ENCODE results near the gene CEP97. TPM values are rescaled to one million over a fixed set of nuclear protein-coding genes. Genes with fewer than 3 reads are reported as not detected.
"Not testable (repeated sequence)": the region's sequence is repeated elsewhere in the genome, so short reads cannot be mapped to it uniquely, and the experiment has no call there.

CEP97 gene
- total RNA-seq, 1 donor from 2014 or later = 4.8 TPM

DNA sequence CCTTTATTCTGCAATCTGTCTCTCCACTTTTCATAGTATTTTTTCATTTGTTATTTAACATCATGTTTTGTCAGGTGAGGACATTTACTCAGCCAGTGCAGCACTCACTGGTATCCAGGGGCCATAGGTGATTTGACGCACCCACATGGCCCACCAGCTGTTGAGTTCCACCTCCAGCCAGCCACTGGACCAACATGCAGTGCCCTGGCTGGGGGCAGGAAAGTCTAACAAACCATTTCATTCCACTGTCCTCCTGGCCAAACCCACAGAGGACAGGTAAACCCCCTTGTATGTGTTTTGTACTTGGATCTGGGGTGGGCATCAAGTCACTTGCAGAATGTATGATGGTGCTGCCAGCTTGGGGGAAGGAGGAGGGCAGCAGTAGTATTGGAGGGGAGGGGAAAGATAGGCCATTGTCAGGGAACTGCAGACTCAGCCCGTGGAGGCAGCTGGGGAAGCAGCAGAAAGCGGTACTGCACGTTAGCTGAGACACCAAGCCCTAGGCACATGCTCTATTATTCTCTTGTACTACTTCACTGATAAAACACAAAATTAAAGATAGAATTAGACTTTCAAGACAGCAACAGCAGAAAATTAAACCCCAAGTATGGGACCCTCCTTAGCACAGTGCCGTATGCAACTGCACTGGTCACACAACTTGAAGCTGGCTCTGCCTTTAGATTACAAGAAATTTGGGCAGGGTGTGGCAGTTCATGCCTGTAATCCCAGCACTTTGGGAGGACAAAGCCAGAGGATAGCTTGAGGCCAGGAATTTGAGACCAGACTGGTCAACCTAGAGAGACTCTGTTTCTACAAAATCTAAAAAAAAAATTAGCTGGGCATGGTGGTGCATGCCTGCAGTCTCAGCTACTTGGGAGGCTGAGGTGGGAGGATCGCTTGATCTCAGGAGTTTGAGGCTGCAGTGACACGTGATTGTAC is 22.4 kb upstream of the CEP97 start:
- no peak for DNase-seq (ENCODE audit: low read depth in 2 of 2)

DNA sequence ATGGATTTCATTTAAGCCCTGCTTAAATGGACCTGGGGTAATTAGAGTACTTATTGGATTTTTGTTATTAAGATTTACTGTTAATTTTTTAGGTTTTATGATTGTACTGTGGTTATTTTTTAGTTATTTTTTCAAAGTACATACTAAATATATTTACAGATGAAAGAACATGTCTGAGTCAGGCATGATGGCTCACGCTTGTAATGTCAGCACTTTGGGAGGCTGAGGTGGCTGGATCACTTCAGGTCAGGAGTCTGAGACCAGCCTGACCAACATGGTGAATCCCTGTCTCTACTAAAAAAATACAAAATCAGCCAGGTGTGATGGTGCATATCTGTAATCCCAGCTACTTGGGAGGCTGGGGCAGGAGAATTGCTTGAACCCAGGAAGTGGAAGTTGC is 21.7 kb upstream of the CEP97 start:
- no peak for DNase-seq (ENCODE audit: low read depth in 2 of 2)

DNA sequence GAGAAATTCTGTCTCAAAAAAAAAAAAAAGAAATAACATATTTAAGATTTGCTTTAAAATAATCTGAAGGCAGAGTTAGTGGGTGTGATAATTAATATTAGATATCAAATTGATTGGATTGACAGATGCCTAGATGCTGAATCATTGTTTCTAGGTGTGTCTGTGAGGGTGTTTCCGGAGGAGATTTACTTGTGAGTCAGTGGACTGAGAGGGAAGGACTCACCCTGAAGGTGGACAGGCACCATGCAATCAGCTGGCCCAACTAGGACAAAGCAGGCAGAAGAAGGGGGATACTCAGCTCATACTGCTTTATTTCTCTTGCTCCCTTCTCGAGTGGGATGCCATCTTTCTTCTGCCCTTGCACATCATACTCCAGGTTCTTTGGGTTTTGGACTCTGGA is 21.2 kb upstream of the CEP97 start:
- DNase-seq (ENCODE audit: low read depth in 2 of 2) = peak in 1 of 2 donors; percentile 40

DNA sequence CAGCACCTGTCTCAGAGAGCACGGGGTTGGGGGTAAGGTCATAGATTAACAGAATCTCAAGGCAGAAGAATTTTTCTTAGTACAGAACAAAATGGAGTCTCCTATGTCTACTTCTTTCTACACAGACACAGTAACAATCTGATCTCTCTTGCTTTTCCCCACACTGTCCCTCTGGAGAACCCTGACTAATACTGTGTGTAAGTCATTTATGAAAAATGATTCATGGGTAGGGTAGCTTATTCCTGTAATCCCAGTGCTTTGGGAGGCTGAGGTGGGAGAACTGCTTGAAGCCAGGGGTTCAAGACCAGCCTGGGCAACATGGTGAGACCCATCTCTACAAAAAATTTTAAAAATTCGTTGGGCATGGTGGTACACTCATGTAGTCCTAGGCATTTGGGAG is 19.8 kb upstream of the CEP97 start:
- not testable (repeated sequence) for DNase-seq (ENCODE audit: low read depth in 2 of 2)

DNA sequence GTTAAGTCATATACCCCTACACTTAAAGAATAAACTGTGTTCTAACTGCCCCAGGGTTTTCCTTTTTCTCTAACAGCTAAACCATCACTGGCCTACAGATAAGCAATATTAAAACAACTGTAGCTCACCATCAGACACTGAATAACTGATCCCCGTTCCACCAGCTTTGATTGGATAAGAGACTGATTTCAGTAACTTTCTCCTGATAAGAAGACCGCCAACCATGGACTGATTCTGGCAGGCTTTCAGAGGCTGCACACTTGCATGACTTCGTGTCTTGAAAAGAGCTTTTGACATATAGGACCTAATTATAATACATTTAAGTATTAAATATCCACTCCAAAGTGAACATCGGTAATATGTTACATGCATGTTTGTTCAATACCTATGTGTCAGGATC is 15.3 kb upstream of the CEP97 start:
- DNase-seq (ENCODE audit: low read depth in 2 of 2) = no peak

DNA sequence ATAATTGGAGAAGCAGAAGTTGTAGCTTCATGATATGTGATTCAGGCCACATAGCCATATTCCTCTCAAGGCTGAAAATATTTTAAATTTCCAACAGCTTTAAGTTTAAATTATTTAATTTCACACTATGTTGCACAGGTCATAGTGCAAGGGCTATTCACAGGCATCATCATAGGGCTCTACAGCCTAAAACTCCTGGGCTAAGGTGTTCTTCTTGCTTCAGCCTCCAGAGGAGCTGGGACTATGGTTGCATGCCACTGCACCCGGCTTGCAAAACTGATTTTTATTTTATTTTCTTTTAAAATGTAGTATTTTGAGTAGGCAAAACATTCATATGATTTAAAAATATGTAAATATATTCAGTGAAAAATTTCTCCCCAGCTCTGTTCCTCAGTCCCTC is 6.0 kb upstream of the CEP97 start:
- DNase-seq (ENCODE audit: low read depth in 2 of 2) = no peak

DNA sequence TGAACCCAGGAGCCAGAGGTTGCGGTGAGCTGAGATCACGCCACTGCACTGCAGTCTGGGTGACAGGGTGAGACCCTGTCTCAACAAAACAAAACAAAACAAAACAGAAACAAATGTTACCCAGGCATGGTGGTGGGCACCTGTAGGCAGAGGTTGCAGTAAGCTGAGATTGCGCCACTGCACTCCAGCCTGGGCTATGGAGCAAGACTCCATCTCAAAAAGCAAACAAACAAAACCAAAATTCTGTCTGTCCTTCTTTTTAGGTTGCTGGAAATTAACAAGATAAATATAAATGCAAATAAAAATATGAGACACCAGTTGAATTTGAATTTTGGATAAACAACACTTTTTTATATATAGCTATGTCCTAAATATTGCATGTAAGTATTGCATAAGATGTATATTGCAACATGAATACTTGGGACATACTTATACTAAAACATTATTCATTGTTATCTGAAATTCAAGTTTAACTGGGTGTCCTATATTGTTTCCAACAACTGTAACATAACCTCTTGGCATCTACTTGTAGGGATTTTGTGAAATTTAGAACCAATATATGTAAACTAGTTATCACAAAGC is 4.7 kb upstream of the CEP97 start:
- no peak for DNase-seq (ENCODE audit: low read depth in 2 of 2)

DNA sequence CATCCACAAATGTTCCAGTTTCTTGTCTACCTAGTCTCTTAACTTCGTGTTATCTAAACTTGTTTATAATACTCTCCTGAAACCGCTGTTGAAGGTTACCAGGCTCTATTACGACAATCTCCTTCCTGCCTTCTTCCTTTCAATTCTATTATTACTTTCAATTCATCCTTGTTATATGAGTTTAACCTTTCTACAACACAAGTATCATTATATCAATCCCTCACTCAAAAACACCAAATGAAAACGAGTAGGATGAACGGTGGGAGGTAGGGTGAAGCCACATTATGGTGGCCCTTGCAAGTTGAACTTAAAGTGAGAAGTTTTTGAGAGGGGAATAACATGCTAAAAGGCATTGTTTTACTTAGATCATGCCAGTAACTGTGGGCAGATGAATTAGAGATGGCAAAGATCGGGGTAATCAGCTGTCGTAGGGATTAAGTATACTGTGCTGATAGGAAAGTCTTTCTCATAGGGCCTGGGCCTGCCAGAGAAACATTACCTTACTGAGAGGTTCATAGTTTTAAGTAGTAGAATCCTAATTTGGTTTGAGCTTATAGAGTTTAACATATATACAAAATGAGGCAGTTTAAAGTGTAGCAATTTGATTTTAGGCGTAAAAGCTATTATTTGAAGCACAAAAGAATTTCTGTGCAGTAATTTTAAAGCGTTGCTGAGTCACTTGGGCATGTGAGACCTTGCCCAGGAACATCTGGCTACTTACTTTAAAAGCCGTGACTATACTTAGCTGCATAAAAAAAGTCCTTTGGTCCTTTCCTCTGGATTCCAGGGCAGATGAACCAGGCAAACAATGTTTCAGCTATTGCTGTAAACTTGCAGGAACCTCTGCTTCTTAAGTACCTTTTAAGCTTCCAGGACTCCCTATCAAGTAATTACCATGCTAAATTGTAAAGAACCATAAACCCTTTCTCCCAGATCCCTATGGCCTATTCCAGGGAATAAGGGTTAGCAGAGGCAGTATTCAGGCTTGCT is 3.3 kb upstream of the CEP97 start:
- DNase-seq (ENCODE audit: low read depth in 2 of 2) = no peak

DNA sequence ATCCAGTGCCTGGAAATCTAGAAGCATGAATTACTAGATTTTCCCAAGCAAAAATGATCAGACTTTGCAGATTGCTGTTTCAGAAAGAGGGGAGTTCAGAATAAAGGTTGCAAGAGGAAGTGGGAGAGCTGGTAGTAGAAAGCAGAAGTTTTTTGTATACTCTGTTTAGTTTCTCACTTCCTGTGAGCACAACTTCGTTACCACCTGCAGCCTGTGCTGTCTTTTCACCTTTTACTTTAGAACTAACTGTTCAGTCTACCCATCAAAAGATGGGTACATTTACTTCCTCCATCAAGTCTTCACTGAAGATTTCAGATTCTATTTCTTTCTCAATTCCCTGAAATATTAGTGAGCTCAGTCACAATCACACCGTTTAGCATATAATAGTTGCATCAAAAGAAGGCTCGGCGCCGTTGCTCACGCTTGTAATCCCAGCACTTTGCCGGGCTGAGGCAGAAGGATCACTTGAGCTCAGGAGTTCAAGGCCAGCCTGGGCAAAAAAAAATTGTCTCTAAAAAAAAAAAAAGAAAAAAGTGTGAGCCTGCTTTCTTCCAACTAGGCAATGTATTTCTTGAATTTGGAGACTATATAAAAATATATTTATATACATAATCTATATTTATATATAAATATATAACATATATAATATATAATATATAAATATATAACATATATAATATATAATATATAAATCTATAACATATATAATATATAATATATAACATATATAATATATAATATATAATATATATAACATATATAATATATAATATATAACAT is 1.8 kb upstream of the CEP97 start:
- DNase-seq (ENCODE audit: low read depth in 2 of 2) = no peak

DNA sequence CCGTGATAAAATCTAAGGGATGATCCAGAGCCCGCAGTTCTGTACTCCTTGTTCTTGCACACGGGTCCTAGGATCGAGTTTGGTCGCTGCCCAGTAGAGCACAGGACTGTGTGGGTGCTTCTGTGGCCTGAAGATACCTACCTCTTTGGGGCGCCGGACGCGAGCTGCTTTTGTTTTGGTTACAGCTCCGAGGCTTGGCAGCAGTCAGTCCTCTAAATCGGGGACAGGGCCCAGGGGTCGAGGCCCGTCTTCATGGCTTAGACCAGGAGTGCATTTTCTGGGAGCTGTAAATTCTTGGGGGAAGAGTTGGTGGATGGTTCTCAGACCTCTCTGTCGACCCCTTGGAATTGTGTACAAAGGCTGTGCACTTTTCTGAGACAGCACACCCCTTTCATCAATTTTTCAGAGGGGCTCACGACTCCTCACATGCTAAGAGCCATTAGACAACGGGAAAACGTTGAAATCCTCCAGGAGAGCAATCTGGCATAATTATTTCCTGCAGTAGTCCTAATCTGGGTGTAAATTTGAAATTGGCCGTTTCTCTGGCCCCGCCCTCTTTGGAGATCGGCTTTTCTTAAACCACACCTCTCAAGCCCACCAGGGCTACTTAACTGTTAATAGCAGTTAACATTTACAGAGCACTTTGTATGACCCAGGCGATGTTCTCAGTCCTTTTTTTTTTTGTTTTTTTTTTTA is 928 bp downstream of the CEP97 start:
- DNase-seq (ENCODE audit: low read depth in 2 of 2) = peak; percentile 22 to 24

DNA sequence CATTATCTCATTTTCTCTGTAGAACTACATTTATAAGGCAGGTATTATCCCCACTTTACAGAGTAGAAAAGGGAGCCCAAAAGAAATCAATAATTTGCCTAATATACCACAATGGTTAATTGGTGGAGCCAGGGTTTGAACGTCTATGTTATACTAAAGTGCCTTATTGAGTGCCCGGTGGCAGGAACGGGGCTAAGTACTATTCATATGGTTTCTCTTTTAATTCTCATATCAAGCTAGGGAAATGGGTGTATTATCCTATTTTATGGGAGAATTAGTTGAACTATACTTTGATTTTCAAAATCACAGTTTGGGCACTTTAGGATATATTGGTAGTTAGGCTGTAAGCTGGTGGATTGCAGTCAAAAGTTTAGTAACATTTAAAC is 1.5 kb downstream of the CEP97 start:
- no peak for DNase-seq (ENCODE audit: low read depth in 2 of 2)

DNA sequence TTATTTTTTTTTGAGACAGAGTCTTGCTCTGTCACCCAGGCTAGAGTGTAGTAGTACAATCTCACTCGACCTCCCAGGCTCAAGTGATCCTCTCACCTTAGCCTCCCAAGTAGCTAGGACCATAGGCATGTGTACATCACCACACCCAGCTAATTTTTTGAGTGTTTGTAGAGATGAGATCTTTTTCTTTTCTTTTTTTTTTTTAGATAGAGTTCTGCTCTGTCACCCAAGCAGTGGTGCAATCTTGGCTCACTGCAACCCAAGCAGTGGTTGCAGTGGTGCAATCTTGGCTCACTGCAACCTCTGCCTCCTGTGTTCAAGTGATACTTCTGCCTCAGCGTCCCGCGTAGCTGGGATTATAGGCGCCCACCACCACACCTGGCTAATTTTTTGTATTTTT is 5.2 kb downstream of the CEP97 start:
- no peak for DNase-seq (ENCODE audit: low read depth in 2 of 2)

DNA sequence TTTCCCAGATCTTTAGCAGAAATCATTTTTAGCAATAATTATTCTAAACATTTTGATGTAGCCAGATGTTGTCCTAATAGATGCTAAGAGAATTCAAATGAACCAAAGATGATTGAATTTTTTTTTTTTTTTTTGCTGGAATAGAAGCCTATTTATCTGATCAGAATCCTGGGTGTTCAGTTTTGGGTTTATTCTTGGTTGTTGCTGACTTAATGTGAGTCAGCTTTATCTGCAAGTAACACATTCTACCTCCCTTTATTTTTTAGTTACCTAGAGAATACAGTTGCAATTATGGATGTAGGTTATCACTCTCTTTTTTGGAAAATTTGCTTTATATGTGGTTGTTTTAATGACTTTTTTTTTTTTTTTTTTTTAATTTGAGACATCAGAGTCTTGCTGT is 6.4 kb downstream of the CEP97 start:
- no peak for DNase-seq (ENCODE audit: low read depth in 2 of 2)

DNA sequence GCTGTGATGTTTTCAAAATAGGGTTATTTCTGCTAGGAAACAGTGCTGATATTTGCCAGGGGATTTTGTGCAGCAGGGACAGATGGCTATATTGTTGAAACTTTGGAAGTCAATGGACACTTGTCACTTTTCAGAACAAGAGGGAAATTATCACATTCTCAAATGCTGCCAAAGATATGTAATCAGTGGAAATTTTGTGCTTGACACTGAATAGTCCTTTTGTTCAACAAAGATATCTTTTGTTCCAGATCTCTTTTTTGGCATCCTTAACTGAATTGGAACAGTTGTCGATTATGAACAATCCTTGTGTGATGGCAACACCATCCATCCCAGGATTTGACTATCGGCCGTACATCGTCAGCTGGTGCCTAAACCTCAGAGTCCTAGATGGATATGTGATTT is 7.8 kb downstream of the CEP97 start:
- DNase-seq (ENCODE audit: low read depth in 2 of 2) = peak in 1 of 2 donors; percentile 44

DNA sequence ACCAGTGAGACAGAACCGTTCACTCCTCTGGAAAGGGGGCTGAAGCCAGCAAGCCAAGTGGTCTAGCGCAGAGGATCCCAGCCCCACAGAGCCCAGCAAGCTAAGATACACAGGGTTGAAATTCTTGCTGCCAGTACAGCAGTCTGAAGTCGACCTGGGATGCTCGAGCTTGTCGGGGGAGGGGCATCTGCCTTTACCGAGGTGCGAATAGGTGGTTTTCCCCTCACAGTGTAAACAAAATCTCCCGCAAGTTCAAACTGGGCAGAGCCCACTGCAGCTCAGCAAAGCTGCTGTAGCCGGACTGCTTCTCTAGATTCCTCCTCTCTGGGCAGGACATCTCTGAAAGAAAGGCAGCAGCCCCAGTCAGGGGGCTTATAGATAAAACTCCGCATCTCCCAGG is 11.4 kb downstream of the CEP97 start:
- no peak for DNase-seq (ENCODE audit: low read depth in 2 of 2)

DNA sequence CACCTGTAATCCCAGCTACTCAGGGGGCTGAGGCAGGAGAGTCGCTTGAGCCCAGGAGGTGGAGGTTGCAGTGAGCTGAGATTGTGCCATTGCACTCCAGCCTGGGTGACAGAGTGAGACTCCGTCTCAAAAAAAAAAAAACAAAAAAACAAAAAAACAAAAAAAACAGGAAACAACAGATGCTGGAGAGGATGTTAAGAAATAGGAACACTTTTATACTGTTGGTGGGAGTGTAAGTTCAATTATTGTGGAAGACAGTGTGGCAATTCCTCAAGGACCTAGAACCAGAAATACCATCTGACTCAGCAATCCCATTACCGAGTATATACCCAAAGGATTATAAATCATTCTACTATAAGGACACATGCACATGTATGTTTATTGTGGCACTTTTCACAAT is 17.5 kb downstream of the CEP97 start:
- not testable (repeated sequence) for DNase-seq (ENCODE audit: low read depth in 2 of 2)

DNA sequence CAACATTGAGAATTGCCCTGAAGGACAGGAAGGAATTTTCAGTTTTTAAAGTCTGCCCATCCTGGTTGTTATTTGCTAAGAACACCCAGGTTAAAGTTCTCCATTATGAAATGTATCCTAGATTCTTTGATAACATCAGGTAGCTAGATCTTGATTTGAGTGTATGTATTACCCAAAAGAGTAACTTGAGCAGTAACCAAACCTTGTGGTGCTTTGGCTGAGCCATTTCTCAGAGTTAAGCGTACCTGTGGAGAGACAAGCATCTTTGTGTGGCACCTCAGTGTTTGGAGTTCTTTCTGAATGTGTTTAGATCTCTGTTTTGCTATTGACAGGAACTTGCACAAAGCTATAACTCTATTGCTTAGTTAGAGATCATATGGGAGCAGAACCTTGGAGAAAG is 20.4 kb downstream of the CEP97 start:
- DNase-seq (ENCODE audit: low read depth in 2 of 2) = no peak

DNA sequence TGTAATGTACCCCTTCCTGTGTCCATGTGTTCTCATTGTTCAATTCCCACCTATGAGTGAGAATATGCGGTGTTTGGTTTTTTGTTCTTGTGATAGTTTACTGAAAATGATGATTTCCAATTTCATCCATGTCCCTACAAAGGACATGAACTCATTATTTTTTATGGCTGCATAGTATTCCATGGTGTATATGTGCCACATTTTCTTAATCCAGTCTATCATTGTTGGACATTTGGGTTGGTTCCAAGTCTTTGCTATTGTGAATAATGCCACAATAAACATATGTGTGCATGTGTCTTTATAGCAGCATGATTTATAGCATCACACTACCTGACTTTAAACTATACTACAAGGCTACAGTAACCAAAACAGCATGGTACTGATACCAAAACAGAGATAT is 21.5 kb downstream of the CEP97 start:
- DNase-seq (ENCODE audit: low read depth in 2 of 2) = not testable (repeated sequence)

DNA sequence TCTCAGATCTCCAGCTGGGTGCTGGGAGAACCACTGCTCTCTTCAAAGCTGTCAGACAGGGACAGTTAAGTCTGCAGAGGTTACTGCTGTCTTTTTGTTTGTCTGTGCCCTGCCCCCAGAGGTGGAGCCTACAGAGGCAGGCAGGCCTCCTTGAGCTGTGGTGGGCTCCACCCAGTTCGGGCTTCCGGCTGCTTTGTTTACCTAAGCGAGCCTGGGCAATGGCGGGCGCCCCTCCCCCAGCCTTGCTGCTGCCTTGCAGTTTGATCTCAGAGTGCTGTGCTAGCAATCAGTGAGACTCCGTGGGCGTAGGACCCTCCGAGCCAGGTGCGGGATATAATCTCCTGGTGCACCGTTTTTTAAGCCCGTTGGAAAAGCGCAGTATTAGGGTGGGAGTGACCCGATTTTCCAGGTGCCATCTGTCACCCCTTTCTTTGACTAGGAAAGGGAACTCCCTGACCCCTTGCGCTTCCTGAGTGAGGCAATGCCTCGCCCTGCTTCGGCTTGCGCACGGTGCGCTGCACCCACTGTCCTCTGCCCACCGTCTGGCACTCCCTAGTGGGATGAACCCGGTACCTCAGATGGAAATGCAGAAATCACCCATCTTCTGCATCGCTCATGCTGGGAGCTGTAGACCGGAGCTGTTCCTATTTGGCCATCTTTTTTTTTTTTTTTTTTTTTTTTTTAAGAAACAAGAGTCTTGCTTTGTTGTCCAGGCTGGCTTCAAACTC is 29.1 kb downstream of the CEP97 start:
- DNase-seq (ENCODE audit: low read depth in 2 of 2) = not testable (repeated sequence)

DNA sequence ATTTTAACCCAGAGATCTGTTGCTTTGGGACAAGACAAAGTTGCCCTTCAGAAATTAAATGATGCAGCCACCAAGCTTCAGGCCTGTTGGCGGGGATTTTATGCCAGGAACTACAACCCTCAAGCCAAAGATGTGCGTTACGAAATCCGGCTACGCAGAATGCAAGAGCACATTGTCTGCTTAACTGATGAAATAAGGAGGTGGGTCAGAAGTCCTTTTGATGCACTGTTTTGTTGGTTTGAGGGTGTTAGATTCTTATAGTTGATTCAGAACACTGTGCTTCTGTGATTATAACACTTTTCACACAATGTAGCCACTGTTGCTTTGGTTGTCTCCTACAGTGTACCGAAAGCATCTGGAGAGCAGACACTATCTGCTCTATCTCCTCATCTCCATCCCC is 33.8 kb downstream of the CEP97 start:
- DNase-seq (ENCODE audit: low read depth in 2 of 2) = no peak

Data from lung microvascular endothelial cell (primary cell).